ENCODE results near the gene MAFG.

Gene MAFG

GRCh38 chr17:81939881-81940385 lies 12.4 kb upstream of the MAFG start:
- no peak for DNase-seq (ENCODE audit: low read depth)

DNA sequence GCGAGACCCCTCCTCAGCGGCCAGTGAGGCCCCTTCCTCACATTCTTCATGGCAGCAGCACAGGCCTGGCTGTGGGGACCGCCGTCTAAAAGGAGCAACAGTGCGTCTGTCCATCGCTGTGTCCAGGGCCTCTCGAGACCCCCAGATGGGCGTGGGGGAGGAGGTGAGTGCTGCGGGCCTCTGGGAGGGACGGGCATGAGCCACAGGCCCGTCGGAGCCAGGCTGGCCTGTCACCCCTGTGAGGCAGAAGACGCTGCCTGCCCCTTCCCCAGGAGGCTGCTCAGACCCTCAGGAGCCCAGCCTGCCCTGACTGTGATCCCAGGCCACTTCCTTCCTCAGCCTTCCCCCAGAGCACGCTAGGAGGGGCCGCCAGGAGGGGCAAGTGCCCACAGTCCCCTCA lies 11.7 kb upstream of the MAFG start:
- DNase-seq (ENCODE audit: low read depth): no peak

- no peak for DNase-seq (ENCODE audit: low read depth)
Measured at GRCh38 chr17:81935709-81936084, 8.2 kb upstream of the MAFG start.

GRCh38 chr17:81934850-81935708 lies 7.5 kb upstream of the MAFG start:
- no peak for DNase-seq (ENCODE audit: low read depth)

- no peak for DNase-seq (ENCODE audit: low read depth)
Measured at GRCh38 chr17:81934098-81934757, 6.7 kb upstream of the MAFG start.

DNA sequence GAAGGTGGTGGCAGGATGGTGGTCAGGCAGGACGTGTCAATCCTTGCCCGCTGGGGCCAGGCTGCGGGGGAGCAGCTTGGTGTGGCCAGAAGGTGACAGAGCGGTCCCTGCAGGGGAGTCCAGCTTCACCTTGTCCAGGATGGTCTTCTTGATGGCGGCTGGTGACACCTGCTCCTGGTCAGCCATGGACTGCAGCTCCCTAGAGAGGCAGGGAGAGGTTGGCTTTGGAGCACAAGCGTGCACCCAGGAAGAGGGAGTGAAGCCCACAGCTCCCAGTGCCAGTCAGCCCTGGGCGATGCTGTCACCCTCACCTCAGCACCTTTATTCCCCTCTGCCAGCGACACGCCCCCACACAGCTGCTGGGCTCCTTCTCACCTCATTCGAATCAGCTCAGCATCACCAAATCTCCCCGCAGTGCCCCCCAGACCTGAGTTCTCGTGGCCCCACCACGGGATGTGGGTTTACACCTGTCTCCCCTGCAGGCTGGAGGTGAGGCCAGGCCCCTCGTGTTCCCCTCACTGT lies 5.7 kb upstream of the MAFG start:
- DNase-seq (ENCODE audit: low read depth): no peak

- no peak for DNase-seq (ENCODE audit: low read depth)
Measured at GRCh38 chr17:81932333-81932983, 4.9 kb upstream of the MAFG start.

GRCh38 chr17:81931557-81932332 lies 4.2 kb upstream of the MAFG start:
- no peak for DNase-seq (ENCODE audit: low read depth)

GRCh38 chr17:81931189-81931556 lies 3.6 kb upstream of the MAFG start:
- no peak for DNase-seq (ENCODE audit: low read depth)

GRCh38 chr17:81930142-81931125 lies 2.9 kb upstream of the MAFG start:
- DNase-seq (ENCODE audit: low read depth): no peak

DNA sequence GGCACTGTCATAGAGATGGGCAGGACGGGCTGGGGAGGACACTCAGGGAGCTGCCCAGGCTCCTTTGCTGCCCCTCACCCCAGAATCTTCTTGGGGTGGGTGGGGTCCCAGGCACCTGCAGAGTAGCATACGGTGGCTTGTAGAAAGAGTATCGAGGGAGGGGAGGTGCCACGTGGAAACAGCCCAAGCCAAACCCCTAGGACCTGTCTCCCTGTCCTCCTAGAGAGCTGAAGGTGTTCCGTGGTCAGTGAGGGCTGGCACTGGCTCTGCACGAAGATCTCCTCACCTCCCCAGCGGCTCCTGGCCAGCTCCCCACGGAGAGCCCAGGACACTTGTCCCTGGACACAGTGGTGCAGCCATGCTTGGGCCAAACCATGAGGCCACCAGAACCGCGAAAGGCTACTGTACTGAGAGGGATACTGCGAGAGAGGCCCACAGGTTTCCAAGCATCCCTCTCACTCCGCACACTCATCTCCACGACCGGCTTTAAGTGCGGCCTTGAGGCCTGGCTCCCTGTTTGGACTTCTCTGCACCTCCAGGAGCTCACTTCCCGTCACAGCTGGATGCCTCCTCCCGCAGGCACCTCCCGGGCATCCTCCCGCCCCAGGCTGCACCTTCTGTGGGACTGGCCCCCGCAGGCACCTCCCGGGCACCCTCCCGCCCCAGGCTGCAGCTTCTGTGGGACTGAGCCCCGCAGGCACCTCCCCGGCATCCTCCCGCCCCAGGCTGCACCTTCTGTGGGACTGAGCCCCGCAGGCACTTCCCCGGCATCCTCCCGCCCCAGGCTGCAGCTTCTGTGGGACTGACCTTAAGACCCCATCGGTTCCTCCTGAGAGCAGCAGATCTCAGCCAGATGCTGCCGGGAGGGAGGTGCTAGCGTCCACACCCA lies 2.0 kb upstream of the MAFG start:
- DNase-seq (ENCODE audit: low read depth): no peak

- no peak for DNase-seq (ENCODE audit: low read depth)
Measured at GRCh38 chr17:81928544-81929252, 1.2 kb upstream of the MAFG start.

- no peak for DNase-seq (ENCODE audit: low read depth)
Measured at GRCh38 chr17:81927152-81927652, 333 bp downstream of the MAFG start.

GRCh38 chr17:81926451-81927151 lies 934 bp downstream of the MAFG start:
- peak; percentile 68 for DNase-seq (ENCODE audit: low read depth)

GRCh38 chr17:81925860-81926450 lies 1.6 kb downstream of the MAFG start:
- DNase-seq (ENCODE audit: low read depth): no peak

- DNase-seq (ENCODE audit: low read depth): no peak
Measured at GRCh38 chr17:81924557-81925532, 2.7 kb downstream of the MAFG start.
